GM18526 (cell line): ENCODE results near the gene CDH2.

ENCODE experiments used
- POLR2A ChIP-seq: IDR thresholded peaks from 3 replicates; pipeline ENCODE4 v1.6.1; 2011; ENCODE audit not compliant: insufficient read length; ENCODE audit errors: extremely low read depth

CDH2 gene

GRCh38 chr18:27976806-27977408 is 200.0 kb downstream of the CDH2 start:
- TF ChIP-seq POLR2A = no peak

GRCh38 chr18:27970321-27970720 is 206.6 kb downstream of the CDH2 start:
- no peak for TF ChIP-seq POLR2A

GRCh38 chr18:27969206-27969605 is 207.7 kb downstream of the CDH2 start:
- TF ChIP-seq POLR2A = no peak

GRCh38 chr18:27967913-27968824 is 208.8 kb downstream of the CDH2 start:
- no peak for TF ChIP-seq POLR2A

GRCh38 chr18:27966881-27967280 is 210.0 kb downstream of the CDH2 start:
- TF ChIP-seq POLR2A = no peak

GRCh38 chr18:27964811-27965210 is 212.1 kb downstream of the CDH2 start:
- no peak for TF ChIP-seq POLR2A

- no peak for TF ChIP-seq POLR2A
These were observed 217.8 kb downstream of the CDH2 start for GRCh38 chr18:27959101-27959500.

GRCh38 chr18:27956001-27956640 is 220.8 kb downstream of the CDH2 start:
- TF ChIP-seq POLR2A = no peak

GRCh38 chr18:27954226-27954625 is 222.7 kb downstream of the CDH2 start:
- no peak for TF ChIP-seq POLR2A

- no peak for TF ChIP-seq POLR2A
These were observed 224.2 kb downstream of the CDH2 start for GRCh38 chr18:27952741-27953140.

- no peak for TF ChIP-seq POLR2A
These were observed 226.2 kb downstream of the CDH2 start for GRCh38 chr18:27950648-27951228.

GRCh38 chr18:27948986-27949385 is 227.9 kb downstream of the CDH2 start:
- TF ChIP-seq POLR2A = no peak

- TF ChIP-seq POLR2A = no peak
These were observed 234.2 kb downstream of the CDH2 start for GRCh38 chr18:27942706-27943105.

- TF ChIP-seq POLR2A = no peak
These were observed 245.4 kb downstream of the CDH2 start for GRCh38 chr18:27931535-27931934.

GRCh38 chr18:27922780-27923179 is 254.2 kb downstream of the CDH2 start:
- TF ChIP-seq POLR2A = no peak
